ENCODE data around the gene ARL3. TPM values are rescaled to one million over a fixed set of nuclear protein-coding genes. Genes with fewer than 3 reads are reported as not detected.
A peak's percentile ranks its signal among the peaks of the same experiment; 100 is the strongest.

Gene ARL3
- total RNA-seq, 5 donors from 2014 or later (not counting 1 experiment from before 2014, with no cell fraction given), result 2.7 to 5.0 (median 3.5) TPM

DNA sequence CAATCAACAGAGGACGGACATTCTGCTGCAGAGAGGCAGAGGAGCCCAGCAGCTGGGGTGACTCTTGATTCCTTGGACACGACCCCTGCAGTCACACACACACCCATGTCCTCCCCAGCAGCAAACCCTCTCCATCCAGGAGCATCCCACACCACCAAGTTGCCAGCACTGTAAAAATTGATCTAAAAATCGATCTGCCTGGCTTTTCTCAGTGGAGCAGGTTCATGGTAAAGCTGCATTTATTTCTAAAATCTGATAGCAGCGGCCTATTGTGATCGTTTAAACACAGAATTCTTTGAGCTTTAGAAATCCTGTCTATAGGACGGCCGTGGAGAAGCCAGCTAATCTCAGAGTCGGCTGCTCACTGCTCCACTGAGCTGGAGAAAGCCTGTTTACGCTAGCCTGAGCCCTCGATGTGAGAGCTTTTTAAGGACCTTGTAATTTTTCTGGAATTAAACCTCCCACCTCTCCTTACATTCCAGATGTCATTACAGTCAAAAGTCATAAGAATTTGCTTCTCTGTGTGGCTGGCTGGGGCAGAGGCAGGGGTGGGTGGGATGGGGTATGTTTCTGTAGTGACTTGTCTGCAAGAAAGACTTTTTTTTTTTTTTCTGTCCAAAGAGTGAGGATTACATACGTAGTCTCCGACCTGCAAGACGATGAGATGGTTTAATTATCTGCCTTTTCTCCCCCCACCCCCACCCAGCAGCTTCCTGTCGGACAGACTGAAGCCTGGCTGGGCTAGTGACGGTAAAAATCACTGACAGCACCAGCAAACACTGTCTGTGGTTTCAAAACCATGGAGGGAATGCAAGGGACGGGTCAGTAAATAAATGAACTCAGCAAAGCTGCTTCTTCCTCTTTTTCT is 38.3 kb downstream of the ARL3 start:
- H3K36me3 Mint-ChIP-seq, result peaks cover 5% of the 10 kb centered on the region
- Histone ChIP-seq H3K27ac (ENCODE audit: low read length) (peak overlapping the region; percentile 67), H3K36me3 (ENCODE audit: control insufficient read depth in 2 of 2, extremely low read depth in 1 of 2, insufficient read depth in 1 of 2, low read length in 1 of 2) (no peaks in the 10 kb centered on the region), H3K4me1 (ENCODE audit: control insufficient read depth in 1 of 2, extremely low read depth in 1 of 2, insufficient read depth in 2 of 2, low read length in 2 of 2) (peaks cover 30 to 42% of the 10 kb centered on the region in 2 experiments), H3K27me3 (replicated peaks in 1 of 2; ENCODE audit: control insufficient read depth in 2 of 2, extremely low read depth in 1 of 2, insufficient read depth in 2 of 2, low read length in 1 of 2) (no peaks in the 10 kb centered on the region), H3K4me3 (ENCODE audit: control insufficient read depth in 1 of 2, extremely low read depth in 1 of 2, low read length in 1 of 2) (peak overlapping the region in 1 of 2 donors; percentile 12), H3K9me3 (no peaks in the 10 kb centered on the region)
- POLR2A ChIA-PET, result interaction anchor here (0.5 to 1.2 kb wide), 5 partner anchors 9 to 91 kb away, joined by 3 to 5 read pairs (median 3); partner anchors contain the start of gene ARL3 (in 1 of the 2)
- H3K27me3 Mint-ChIP-seq, result no peaks in the 10 kb centered on the region
- peaks cover 42 to 62% (median 50%) of the 10 kb centered on the region in 3 donors for H3K4me1 Mint-ChIP-seq
- DNase-seq, result peak in 1 of 35 experiments; percentile 38
- H3K27ac Mint-ChIP-seq, result peak overlapping the region; percentile 90 to 96
- no peak for ATAC-seq (replicated peaks in 1 of 4)
- no peaks in the 10 kb centered on the region for H3K9me3 Mint-ChIP-seq
- 65% methylated on average over 7 of the region's 16 CpGs for WGBS (ENCODE audit: insufficient coverage)
- H3K4me3 Mint-ChIP-seq, result peak overlapping the region in 2 of 3 donors; percentile 21 to 78
- CTCF ChIA-PET, result interaction anchor here in 1 of 2 donors (0.6 to 1.7 kb wide), 5 partner anchors 12 to 277 kb away, joined by 3 to 4 read pairs (median 3); partner anchors contain the start of genes ARL3 and SFXN2

- H3K9me3 ChIP-seq, result no peaks in the 10 kb centered on the region
- H3K36me3 ChIP-seq (ENCODE audit: control insufficient read depth in 2 of 2, extremely low read depth in 1 of 2, insufficient read depth in 1 of 2, low read length in 1 of 2), result no peaks in the 10 kb centered on the region
- H3K4me1 ChIP-seq (ENCODE audit: control insufficient read depth in 1 of 2, extremely low read depth in 1 of 2, insufficient read depth in 2 of 2, low read length in 2 of 2), result peaks cover 30 to 43% of the 10 kb centered on the region in 2 experiments
- ChIA-PET POLR2A (interaction anchor here (0.5 to 1.2 kb wide), 4 partner anchors 32 to 91 kb away, joined by 3 to 5 read pairs (median 3); partner anchors contain the start of gene ARL3 (in 1 of the 2)), CTCF (interaction anchor here (0.5 to 1.7 kb wide), 5 partner anchors 11 to 61 kb away, joined by 3 to 4 read pairs (median 3); no protein-coding TSS in a partner anchor)
- H3K27ac ChIP-seq (ENCODE audit: low read length), result peak overlapping the region; percentile 67
- H3K27me3 ChIP-seq (replicated peaks in 1 of 2; ENCODE audit: control insufficient read depth in 2 of 2, extremely low read depth in 1 of 2, insufficient read depth in 2 of 2, low read length in 1 of 2), result no peaks in the 10 kb centered on the region
- WGBS (ENCODE audit: insufficient coverage), result 84% methylated on average over 5 of the region's 8 CpGs
- peak in 1 of 35 experiments; percentile 45 for DNase-seq
- no peak for ATAC-seq (replicated peaks in 1 of 4)
- peaks cover 2% of the 10 kb centered on the region for H3K36me3 Mint-ChIP-seq
- peak overlapping the region; percentile 72 to 78 (median 74) for H3K4me3 Mint-ChIP-seq
- H3K4me3 ChIP-seq (ENCODE audit: control insufficient read depth in 1 of 2, extremely low read depth in 1 of 2, low read length in 1 of 2), result peak overlapping the region; percentile 6 to 35
- H3K27ac Mint-ChIP-seq, result peak overlapping the region; percentile 90 to 96
- no peaks in the 10 kb centered on the region for H3K9me3 Mint-ChIP-seq
- H3K4me1 Mint-ChIP-seq, result peaks cover 42 to 60% (median 50%) of the 10 kb centered on the region in 3 donors
- no peaks in the 10 kb centered on the region for H3K27me3 Mint-ChIP-seq
These were observed 39.1 kb downstream of the ARL3 start for GRCh38 chr10:102675011-102675665.

DNA sequence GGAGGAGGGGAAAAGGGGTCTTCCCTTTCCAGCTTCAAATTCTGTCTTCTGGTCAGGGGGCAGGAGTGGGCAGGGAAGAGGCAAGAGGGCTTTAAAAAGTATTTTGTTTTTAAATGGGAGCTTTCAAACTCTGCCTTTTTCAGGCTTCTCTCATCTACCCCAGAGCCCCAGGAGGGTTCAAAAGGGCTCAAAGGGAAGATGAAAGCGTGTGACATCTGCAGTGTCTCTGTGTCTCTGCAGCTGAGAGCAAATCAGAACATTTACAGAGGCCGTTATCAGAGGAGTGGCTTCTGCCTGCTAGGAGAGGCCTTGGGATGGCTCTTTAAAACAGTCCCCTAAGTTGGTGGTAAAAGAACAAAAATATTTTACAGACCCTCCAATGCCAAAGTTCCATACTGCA is 39.6 kb downstream of the ARL3 start:
- DNase-seq (peak in 4 of 35 experiments; percentile 21 to 60 (median 26)), ATAC-seq (replicated peaks in 1 of 4) (peak; percentile 63 to 74 (median 69))
- Mint-ChIP-seq H3K36me3 (no peaks in the 10 kb centered on the region), H3K4me1 (peaks cover 42 to 62% (median 56%) of the 10 kb centered on the region in 3 donors), H3K9me3 (no peaks in the 10 kb centered on the region), H3K4me3 (peak overlapping the region; percentile 72 to 78 (median 74)), H3K27me3 (no peaks in the 10 kb centered on the region), H3K27ac (peak overlapping the region; percentile 90 to 96)
- Histone ChIP-seq H3K9me3 (no peaks in the 10 kb centered on the region), H3K36me3 (ENCODE audit: control insufficient read depth in 2 of 2, extremely low read depth in 1 of 2, insufficient read depth in 1 of 2, low read length in 1 of 2) (no peaks in the 10 kb centered on the region), H3K4me3 (ENCODE audit: control insufficient read depth in 1 of 2, extremely low read depth in 1 of 2, low read length in 1 of 2) (peak overlapping the region; percentile 35 to 48), H3K27me3 (replicated peaks in 1 of 2; ENCODE audit: control insufficient read depth in 2 of 2, extremely low read depth in 1 of 2, insufficient read depth in 2 of 2, low read length in 1 of 2) (no peaks in the 10 kb centered on the region), H3K4me1 (ENCODE audit: control insufficient read depth in 1 of 2, extremely low read depth in 1 of 2, insufficient read depth in 2 of 2, low read length in 2 of 2) (peaks cover 30 to 49% of the 10 kb centered on the region in 2 experiments), H3K27ac (ENCODE audit: low read length) (peak overlapping the region; percentile 67)
- ChIA-PET POLR2A (interaction anchor here (0.6 to 1.0 kb wide), 5 partner anchors 10 to 39 kb away, joined by 3 to 8 read pairs (median 3); partner anchors contain the start of gene ARL3 (in 1 of the 2)), CTCF (interaction anchor here (0.5 to 1.7 kb wide), 5 partner anchors 10 to 172 kb away, joined by 4 to 10 read pairs (median 4); partner anchors contain the start of gene ACTR1A (in 1 of the 2))
- no CpG with 5 or more reads among the region's 2 CpGs for WGBS (ENCODE audit: insufficient coverage)

DNA sequence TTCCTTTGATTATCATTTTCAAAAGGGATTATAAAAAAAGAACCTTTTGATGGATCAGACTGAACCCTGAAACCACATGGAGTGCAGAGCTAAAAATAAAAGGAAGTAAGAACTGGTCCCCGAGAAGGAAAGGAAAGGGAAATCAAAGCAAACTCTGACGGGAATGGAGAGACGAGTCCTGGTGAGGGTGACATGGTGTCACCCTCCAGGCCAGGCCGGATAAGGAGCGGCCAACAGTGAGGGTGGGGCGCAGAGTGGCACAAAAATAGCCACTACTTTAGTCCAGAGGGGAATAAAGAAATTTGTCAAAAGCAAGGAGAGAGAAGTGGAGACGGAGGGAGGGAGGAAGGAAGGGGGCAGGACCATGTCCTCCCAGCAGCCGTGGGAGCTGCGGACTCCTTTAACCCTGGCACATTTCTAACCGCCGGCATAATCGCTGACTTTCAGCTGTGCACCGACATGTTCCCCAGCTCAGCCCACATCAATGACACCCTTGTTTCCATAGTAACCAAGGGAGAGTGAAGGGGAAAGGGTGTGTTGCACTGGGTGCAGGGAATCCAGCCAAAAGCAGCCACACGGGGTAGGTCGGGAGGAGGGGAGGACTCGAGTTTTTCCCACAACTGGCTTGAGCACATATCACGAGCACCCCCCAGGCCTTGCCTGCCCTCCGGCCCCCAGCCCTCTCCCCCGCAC is 40.2 kb downstream of the ARL3 start:
- H3K4me1 ChIP-seq (ENCODE audit: control insufficient read depth in 1 of 2, extremely low read depth in 1 of 2, insufficient read depth in 2 of 2, low read length in 2 of 2), result peaks cover 30 to 55% of the 10 kb centered on the region in 2 experiments
- WGBS (ENCODE audit: insufficient coverage), result 4% methylated on average over 11 of the region's 19 CpGs
- H3K27me3 ChIP-seq (replicated peaks in 1 of 2; ENCODE audit: control insufficient read depth in 2 of 2, extremely low read depth in 1 of 2, insufficient read depth in 2 of 2, low read length in 1 of 2), result no peaks in the 10 kb centered on the region

GRCh38 chr10:102673236-102673818 is 40.9 kb downstream of the ARL3 start:
- H3K4me1 Mint-ChIP-seq, result peaks cover 40 to 67% (median 64%) of the 10 kb centered on the region in 3 donors

More for the DNA sequence above, 40.2 kb downstream of the ARL3 start:
- Mint-ChIP-seq H3K27me3 (no peaks in the 10 kb centered on the region), H3K36me3 (no peaks in the 10 kb centered on the region), H3K27ac (peak overlapping the region; percentile 90 to 96), H3K4me1 (peaks cover 42 to 65% (median 62%) of the 10 kb centered on the region in 3 donors), H3K4me3 (peak overlapping the region; percentile 72 to 78 (median 74)), H3K9me3 (no peaks in the 10 kb centered on the region)
- peak overlapping the region; percentile 67 for H3K27ac ChIP-seq (ENCODE audit: low read length)
- H3K9me3 ChIP-seq, result no peaks in the 10 kb centered on the region
- no peaks in the 10 kb centered on the region for H3K36me3 ChIP-seq (ENCODE audit: control insufficient read depth in 2 of 2, extremely low read depth in 1 of 2, insufficient read depth in 1 of 2, low read length in 1 of 2)
- CTCF ChIA-PET, result interaction anchor here (0.5 to 1.7 kb wide), 7 partner anchors 10 to 171 kb away, joined by 3 to 10 read pairs (median 4); partner anchors contain the start of genes ACTR1A (in 1 of the 2) and WBP1L (in 1 of the 2)
- POLR2A ChIA-PET, result interaction anchor here (0.6 to 1.0 kb wide), 4 partner anchors 10 to 40 kb away, joined by 3 to 8 read pairs (median 4); partner anchors contain the start of gene ARL3 (in 1 of the 2)
- peak; percentile 44 to 90 (median 69) for DNase-seq
- peak overlapping the region; percentile 35 to 48 for H3K4me3 ChIP-seq (ENCODE audit: control insufficient read depth in 1 of 2, extremely low read depth in 1 of 2, low read length in 1 of 2)
- peak; percentile 90 to 95 (median 93) for ATAC-seq (replicated peaks in 1 of 4)

More at GRCh38 chr10:102673236-102673818, 40.9 kb downstream of the ARL3 start:
- Histone ChIP-seq H3K27me3 (replicated peaks in 1 of 2; ENCODE audit: control insufficient read depth in 2 of 2, extremely low read depth in 1 of 2, insufficient read depth in 2 of 2, low read length in 1 of 2) (no peaks in the 10 kb centered on the region), H3K4me1 (ENCODE audit: control insufficient read depth in 1 of 2, extremely low read depth in 1 of 2, insufficient read depth in 2 of 2, low read length in 2 of 2) (peaks cover 33 to 61% of the 10 kb centered on the region in 2 experiments), H3K4me3 (ENCODE audit: control insufficient read depth in 1 of 2, extremely low read depth in 1 of 2, low read length in 1 of 2) (peak overlapping the region in 1 of 2 donors; percentile 48), H3K9me3 (no peaks in the 10 kb centered on the region), H3K27ac (ENCODE audit: low read length) (peak overlapping the region; percentile 67), H3K36me3 (ENCODE audit: control insufficient read depth in 2 of 2, extremely low read depth in 1 of 2, insufficient read depth in 1 of 2, low read length in 1 of 2) (no peaks in the 10 kb centered on the region)
- Mint-ChIP-seq H3K27ac (peak overlapping the region; percentile 90 to 96), H3K27me3 (no peaks in the 10 kb centered on the region), H3K4me3 (peak overlapping the region; percentile 72 to 78 (median 74)), H3K36me3 (no peaks in the 10 kb centered on the region), H3K9me3 (no peaks in the 10 kb centered on the region)
- ATAC-seq (replicated peaks in 1 of 4) (no peak), DNase-seq (no peak)
- POLR2A ChIA-PET, result interaction anchor here (0.7 to 1.0 kb wide), 3 partner anchors 28 to 54 kb away, joined by 3 read pairs; partner anchors contain the start of gene ARL3 (in 1 of the 2)
- WGBS (ENCODE audit: insufficient coverage), result 98% methylated on average over 7 of the region's 13 CpGs
- CTCF ChIA-PET, result interaction anchor here in 1 of 2 donors (1.0 to 1.4 kb wide), 5 partner anchors 28 to 171 kb away, joined by 3 to 5 read pairs (median 4); partner anchors contain the start of genes ACTR1A and WBP1L
